IPS-15b (cell line): ENCODE measurements around the gene GABRA4.

ENCODE experiments used
- H3K27me3 ChIP-seq: one replicate; pipeline ENCODE4 v1.6.1; 2013; ENCODE audit warnings: low read length; ENCODE audit not compliant: control insufficient read depth, insufficient read depth
- H3K36me3 ChIP-seq: one replicate; pipeline ENCODE4 v1.6.1; 2013; ENCODE audit warnings: low read length; ENCODE audit not compliant: control insufficient read depth, insufficient read depth
- H3K4me1 ChIP-seq: one replicate; pipeline ENCODE4 v1.6.1; 2013; ENCODE audit warnings: mild to moderate bottlenecking, low read length; ENCODE audit not compliant: control insufficient read depth, insufficient read depth
- H3K4me3 ChIP-seq: one replicate; pipeline ENCODE4 v1.5.1; 2013; ENCODE audit warnings: low read depth, low read length
- H3K9ac ChIP-seq: one replicate; pipeline ENCODE4 v1.6.1; 2013; ENCODE audit warnings: low read depth, mild to moderate bottlenecking, low read length
- H3K9me3 ChIP-seq: one replicate; pipeline ENCODE4 v1.6.1; 2013; ENCODE audit warnings: mild to moderate bottlenecking, low read length; ENCODE audit not compliant: control insufficient read depth, insufficient read depth

GABRA4 gene

DNA sequence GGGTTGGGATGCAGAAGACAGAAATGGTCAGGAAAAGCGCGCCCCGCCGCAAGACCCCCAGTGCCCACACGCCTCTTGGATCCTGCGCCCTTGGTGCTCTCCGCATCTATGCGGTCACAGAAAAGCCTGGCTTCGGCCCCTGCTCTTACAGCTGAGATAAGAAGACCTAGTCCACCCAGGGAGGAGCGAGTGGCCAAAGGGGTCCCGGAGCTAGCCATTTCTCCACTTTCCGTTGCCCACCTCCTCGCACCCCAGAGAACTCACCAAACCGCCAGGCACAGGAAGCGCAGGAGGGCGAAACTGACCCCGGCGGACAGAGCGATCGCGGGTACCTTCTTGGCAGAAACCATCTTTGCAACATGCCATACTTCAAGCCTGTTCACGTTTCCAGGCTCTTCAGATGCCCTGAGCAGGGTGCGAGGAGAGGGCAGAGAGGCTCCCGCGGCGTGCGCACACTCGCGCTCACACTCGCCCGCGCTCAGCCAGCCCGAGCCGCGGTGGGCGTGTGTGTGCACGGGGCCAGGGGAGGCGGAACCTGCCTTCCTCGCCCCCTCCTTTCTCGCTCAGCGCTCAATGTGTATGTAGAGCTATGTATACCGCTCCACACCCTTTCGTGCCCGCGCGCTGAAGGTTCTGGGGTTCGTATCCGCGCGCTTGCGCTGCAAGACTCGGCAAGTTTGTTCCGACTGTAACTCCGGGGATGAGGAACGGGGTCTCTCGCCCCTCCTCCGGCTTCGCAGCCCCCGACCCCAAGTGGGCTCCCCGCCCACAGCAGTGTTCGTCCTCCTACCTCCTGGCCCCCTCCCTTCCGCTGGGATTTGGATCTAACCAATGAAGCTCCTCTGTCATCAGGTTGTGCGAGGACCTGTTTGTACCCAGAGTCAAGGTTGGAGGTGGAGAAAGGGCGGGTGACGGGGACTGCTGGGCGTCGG, at the start of gene GABRA4:
Gene GABRA4, minus strand, starts transcription at position 507 of the 932 bp plus-strand sequence. Its CDS starts 157 bp downstream, at position 350.
- Histone ChIP-seq H3K36me3 (no peaks in the 10 kb centered on the region), H3K4me3 (peak within 1 kb of the TSS; percentile 82), H3K9me3 (no peaks in the 10 kb centered on the region), H3K27me3 (peaks cover 62% of the 10 kb centered on the region), H3K4me1 (peaks cover 4% of the 10 kb centered on the region), H3K9ac (no peak within 1 kb of the TSS)

DNA sequence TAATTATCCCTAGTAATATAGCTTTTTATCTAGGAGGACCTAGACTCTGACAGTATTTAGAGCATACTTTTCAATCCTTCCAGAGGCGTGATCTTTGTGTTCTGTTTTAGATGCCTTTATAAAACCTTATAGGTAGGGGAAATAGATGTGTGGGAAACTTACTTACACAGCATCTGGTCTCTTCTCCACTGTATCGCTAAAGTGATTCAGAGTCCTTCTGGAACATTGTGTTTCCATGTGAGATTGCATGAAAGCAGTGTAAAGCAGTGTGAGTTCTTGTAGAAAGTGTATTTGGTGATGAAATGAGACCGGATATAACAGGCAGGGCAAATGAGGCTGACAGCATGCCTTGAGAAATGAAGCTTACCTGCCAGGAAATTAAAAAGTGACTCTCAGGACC, 47.4 kb upstream of the GABRA4 start:
- Histone ChIP-seq H3K36me3 (no peaks in the 10 kb centered on the region), H3K9ac (no peak overlapping the region), H3K4me3 (no peak overlapping the region), H3K27me3 (no peaks in the 10 kb centered on the region), H3K4me1 (no peaks in the 10 kb centered on the region), H3K9me3 (no peaks in the 10 kb centered on the region)

DNA sequence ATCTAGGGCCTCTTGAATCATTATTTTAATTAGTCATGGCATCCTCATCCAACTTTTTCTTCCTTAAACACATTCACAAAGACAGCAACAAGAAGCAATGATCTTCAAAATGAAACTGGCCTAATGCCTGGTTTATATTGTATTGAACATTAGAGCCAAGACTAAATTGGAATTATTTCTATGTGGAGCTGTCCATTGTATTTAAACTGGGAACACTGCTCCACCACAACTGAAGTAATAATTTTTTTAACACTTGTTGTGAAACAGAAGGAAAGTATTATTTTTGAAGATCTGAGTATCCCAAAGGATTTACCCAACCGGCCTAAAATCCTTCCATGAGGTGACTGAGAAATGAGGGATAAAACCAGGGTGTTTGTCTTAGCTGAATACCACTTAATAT, 44.9 kb upstream of the GABRA4 start:
- H3K9me3 ChIP-seq = no peaks in the 10 kb centered on the region
- H3K9ac ChIP-seq = no peak overlapping the region
- H3K36me3 ChIP-seq = no peaks in the 10 kb centered on the region
- H3K4me1 ChIP-seq = no peaks in the 10 kb centered on the region
- H3K4me3 ChIP-seq = no peak overlapping the region
- H3K27me3 ChIP-seq = peaks cover 4% of the 10 kb centered on the region

DNA sequence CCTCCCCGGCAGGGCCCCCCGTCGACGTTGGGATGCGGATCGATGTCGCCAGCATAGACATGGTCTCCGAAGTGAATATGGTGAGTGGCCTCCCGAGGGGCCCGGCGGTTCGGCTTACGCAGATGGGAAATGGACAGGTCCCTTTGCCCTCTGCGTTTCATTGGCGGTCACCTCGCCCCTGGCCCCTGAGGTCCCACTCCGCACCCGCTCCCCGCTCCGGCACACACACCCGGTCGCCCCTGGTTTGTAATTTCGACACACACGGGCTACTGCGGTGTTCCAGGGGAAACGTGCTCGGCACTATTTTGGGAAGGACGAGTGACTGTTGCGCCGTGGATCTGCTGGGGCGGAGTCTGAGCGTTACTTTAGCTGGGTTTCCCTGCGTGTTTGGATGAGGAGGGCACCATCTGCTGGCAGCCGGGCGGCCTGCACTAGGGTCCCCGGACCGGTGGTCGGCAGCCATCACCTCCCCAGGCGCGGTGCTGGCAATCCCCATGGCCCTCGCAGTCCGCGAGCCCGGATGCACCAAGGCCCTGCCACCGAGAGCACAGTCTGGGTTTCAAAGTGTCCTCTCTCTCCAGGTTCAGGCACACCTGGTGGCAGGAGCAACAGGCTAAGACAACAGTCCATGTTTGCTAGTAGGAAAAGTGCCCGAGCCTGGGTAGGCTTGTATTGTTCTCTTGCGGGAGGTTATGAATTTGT, 39.2 kb upstream of the GABRA4 start:
- peaks cover 16% of the 10 kb centered on the region for H3K27me3 ChIP-seq
- H3K4me3 ChIP-seq = peak overlapping the region; percentile 85
- peak overlapping the region; percentile 70 for H3K9ac ChIP-seq

DNA sequence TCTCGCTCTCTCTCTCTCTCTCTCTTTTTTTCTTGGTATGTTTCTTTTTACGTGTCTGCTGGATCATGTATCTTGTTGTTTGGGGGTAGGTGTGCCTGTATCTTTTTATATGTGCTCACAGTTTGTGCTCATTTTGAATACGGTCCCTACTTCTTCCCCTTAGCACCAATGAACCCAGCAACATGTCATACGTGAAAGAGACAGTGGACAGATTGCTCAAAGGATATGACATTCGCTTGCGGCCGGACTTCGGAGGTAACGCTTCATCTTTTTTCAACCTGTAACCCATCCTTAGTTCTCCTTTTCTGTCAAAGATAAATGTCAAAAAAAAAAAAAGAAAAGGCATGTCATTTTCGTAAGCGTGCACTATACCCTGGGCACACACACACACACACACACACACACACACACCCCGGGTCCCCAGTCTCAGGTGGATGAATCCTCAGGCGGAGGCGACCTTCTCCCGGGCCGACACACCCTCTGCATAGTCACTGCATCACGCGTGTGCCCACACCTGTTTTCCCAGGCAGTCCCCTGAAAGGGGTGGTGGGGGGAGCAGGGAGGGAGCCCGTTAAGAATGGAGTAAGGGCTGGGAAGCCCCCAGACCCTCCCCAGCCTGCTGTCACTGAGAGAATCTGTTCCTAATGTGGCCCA, 38.5 kb upstream of the GABRA4 start:
- Histone ChIP-seq H3K4me3 (peak overlapping the region; percentile 85), H3K36me3 (no peaks in the 10 kb centered on the region), H3K27me3 (peaks cover 16% of the 10 kb centered on the region)

More for the DNA sequence above, 39.2 kb upstream of the GABRA4 start:
- H3K4me1 ChIP-seq = no peaks in the 10 kb centered on the region
- H3K36me3 ChIP-seq = no peaks in the 10 kb centered on the region
- H3K9me3 ChIP-seq = no peaks in the 10 kb centered on the region

DNA sequence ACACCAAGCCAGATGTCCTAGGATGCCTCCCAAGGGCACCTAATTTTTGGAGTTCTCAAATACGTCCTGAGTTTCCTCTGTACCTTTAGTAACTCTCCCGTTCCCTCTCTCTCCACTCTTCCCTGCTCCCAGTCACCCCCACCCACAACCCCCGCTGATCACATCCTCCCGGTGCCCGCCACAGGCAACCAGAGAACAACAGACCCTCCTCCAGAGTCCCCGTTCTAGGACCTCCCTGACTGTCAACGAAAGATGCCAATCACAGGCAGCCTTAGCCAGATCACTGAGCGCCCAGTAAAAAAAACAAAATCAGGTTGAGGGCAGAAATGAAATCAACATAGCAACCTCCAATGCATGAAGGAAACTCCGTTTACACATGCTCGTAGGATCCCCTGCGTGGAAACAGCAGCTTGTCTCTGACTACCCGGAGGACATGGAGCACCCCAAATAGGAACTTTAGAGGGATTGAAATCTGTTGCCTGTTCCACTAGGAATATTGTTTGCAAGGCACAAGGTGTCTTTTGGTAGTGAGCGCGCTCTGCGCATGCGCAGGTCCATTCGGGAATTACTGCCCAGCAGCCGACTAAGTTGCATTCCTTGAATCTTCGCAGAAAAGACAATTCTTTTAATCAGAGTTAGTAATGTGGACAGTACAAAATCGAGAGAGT, 37.8 kb upstream of the GABRA4 start, which contains the start of gene GABRB1:
Gene GABRB1, plus strand, starts transcription at position 557 of the 668 bp plus-strand sequence.
- Histone ChIP-seq H3K9me3 (no peaks in the 10 kb centered on the region), H3K9ac (peak within 1 kb of the TSS; percentile 30)

More for the DNA sequence above, 38.5 kb upstream of the GABRA4 start:
- H3K4me1 ChIP-seq = no peaks in the 10 kb centered on the region
- H3K9ac ChIP-seq = no peak overlapping the region
- H3K9me3 ChIP-seq = no peaks in the 10 kb centered on the region

DNA sequence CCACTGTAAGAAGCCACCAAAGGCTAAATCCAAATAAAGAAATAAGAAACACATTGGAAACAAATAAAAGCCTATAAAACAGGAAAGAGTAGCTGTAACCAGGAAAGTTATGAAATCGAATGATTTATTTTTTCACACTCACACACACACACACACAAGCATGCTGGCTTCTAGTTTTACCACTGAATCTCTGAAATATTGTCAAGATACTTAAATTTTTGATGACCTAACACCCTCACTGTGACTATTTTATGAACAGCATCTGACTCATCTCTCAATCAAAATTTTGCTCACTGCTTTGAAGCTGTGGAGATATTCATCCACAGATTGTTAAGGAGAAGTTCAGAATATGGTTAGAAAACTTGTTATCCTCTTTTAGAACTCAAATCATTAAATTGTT, 24.1 kb upstream of the GABRA4 start:
- H3K9ac ChIP-seq = no peak overlapping the region
- H3K9me3 ChIP-seq = no peaks in the 10 kb centered on the region
- no peaks in the 10 kb centered on the region for H3K27me3 ChIP-seq
- no peak overlapping the region for H3K4me3 ChIP-seq
- no peaks in the 10 kb centered on the region for H3K36me3 ChIP-seq
- H3K4me1 ChIP-seq = no peaks in the 10 kb centered on the region

More for the DNA sequence above, 37.8 kb upstream of the GABRA4 start, which contains the start of gene GABRB1:
- Histone ChIP-seq H3K36me3 (no peaks in the 10 kb centered on the region), H3K4me3 (peak within 1 kb of the TSS; percentile 85), H3K4me1 (no peaks in the 10 kb centered on the region), H3K27me3 (peaks cover 16% of the 10 kb centered on the region)

DNA sequence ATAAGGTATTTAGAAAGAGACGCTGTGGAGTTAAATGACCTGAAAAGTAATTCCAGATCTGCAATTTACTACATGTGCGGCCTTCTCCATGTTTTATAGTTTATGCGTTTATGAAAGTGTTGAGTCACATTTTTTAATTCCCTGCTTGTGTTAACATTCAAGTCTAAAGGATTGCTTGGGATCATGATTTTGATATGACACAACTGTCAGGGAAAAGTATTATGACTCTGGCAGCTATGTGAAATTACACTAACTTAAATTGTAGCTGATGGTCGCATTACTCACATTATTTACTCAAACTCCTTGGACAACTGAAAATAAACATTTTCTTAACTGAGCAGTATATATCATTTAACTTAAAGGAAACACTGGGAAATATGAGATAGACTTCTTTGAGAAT, 23.7 kb upstream of the GABRA4 start:
- H3K4me1 ChIP-seq = no peaks in the 10 kb centered on the region
- no peaks in the 10 kb centered on the region for H3K36me3 ChIP-seq
- no peaks in the 10 kb centered on the region for H3K9me3 ChIP-seq
- H3K27me3 ChIP-seq = no peaks in the 10 kb centered on the region
- no peak overlapping the region for H3K4me3 ChIP-seq
- H3K9ac ChIP-seq = no peak overlapping the region

DNA sequence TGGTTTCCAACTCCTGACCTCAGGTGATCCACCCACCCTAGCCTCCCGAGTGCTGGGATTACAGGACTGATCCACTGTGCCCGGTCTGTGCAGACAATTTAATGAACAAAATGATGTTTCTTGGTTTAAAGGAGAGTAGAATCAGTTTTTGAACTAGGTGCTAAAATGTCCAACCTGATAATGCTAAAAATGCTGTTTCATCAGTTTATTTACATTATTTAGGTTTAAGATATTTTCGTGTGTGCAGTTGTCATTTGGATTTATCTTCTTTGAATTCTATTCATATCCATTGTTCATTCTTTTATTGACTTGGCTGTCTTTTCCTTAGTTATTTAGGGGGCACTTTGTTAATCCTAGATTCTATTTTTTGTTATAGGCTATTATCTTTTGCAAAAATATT, 20.0 kb upstream of the GABRA4 start:
- Histone ChIP-seq H3K4me3 (no peak overlapping the region), H3K27me3 (no peaks in the 10 kb centered on the region), H3K9ac (no peak overlapping the region), H3K36me3 (no peaks in the 10 kb centered on the region), H3K9me3 (no peaks in the 10 kb centered on the region), H3K4me1 (no peaks in the 10 kb centered on the region)

DNA sequence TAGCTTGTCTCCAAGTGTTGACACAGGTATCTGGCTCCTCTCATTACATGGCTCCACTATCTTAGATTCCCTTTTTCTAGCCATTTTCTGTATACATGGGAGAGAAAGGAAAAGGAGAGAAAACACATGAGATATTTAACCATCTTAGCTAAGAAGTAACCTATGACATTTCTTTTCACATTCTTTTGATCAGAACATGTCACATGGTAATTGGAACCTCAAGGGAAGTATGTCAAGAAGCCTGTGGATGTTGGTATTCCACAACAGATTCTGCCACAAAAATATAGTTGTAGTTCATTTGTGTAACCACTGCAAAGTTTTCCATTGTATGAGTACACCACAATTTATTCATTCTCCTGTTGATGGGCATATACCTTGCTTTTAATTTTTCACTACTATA, 19.3 kb upstream of the GABRA4 start:
- Histone ChIP-seq H3K9ac (no peak overlapping the region), H3K4me1 (no peaks in the 10 kb centered on the region), H3K4me3 (no peak overlapping the region), H3K9me3 (no peaks in the 10 kb centered on the region), H3K36me3 (no peaks in the 10 kb centered on the region), H3K27me3 (no peaks in the 10 kb centered on the region)

DNA sequence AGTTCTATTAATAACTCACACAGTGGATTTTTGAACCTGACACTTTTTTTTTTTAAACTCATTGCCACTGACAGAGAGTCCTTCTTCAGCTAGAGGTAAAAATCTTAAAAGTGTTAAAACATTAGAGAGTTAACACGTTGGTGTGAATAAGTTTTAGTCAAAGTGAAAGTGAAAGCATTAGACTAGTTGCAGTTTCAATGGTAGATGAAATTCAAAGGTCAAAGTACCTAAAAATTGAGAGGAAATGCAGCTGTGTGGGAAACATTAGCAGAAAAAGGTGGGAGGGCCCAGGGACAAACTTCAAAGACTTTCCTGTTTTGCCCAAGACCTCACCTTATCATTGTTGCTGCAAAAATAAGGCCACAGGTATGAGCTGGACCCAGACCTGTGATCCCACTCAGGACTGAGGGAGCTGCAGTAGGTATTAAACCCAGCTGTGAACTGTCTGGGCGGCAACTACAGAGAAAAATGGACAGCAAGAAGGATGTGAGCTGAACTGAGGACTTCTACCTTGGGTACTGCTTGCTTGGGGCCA, 17.6 kb upstream of the GABRA4 start:
- no peaks in the 10 kb centered on the region for H3K27me3 ChIP-seq
- H3K36me3 ChIP-seq = no peaks in the 10 kb centered on the region
- H3K4me1 ChIP-seq = no peaks in the 10 kb centered on the region
- no peaks in the 10 kb centered on the region for H3K9me3 ChIP-seq
- H3K9ac ChIP-seq = no peak overlapping the region
- no peak overlapping the region for H3K4me3 ChIP-seq
